Panc1 (cell line): ENCODE data around the gene LTBP3. TPM values are rescaled to one million over a fixed set of nuclear protein-coding genes. Genes with fewer than 3 reads are reported as not detected.

Experiments used
- ATAC-seq: fragments of 200-7000 bp; cut with Tn5 transposase; 2 replicates; pipeline ENCODE4 v1.9.1; 2020; ENCODE audit warnings: mild to moderate bottlenecking, moderate library complexity
- BruUV-seq: library from RNA; stranded (reverse); fragments of 400-500 nt; replicated peaks from 2 replicates; lab custom pipeline; 2021; lab: Mats Ljungman, UMichigan
- CTCF ChIA-PET: fragments of 300-600 bp; sonication (Branson Sonifier 250); formaldehyde crosslinking; loops from one replicate; lab custom pipeline; 2022; ENCODE audit warnings: antibody characterized with exemption; lab: Charles Lee
- POLR2A ChIA-PET: fragments of 300-600 bp; sonication (Branson Sonifier 250); formaldehyde crosslinking; loops from one replicate; lab custom pipeline; 2022; ENCODE audit warnings: antibody characterized with exemption; lab: Charles Lee
- DNase-seq: peaks from one replicate; pipeline ENCODE4 v3.0.0-alpha.2; 2010; ENCODE audit warnings: low read depth, low spot score
- H3K27ac ChIP-seq: 2 replicates; pipeline ENCODE4 v1.5.1; 2011; ENCODE audit warnings: mild to moderate bottlenecking, low read length, inconsistent platforms
- H3K27me3 ChIP-seq: fragments of 200-500 bp; sonication (Bioruptor generic); 2 replicates; pipeline ENCODE4 v1.6.0; 2014; ENCODE audit warnings: low read length, inconsistent platforms; ENCODE audit not compliant: control insufficient read depth, insufficient read depth
- H3K36me3 ChIP-seq: fragments of 200-500 bp; sonication (Bioruptor generic); 2 replicates; pipeline ENCODE4 v1.5.1; 2014; ENCODE audit warnings: inconsistent platforms, mild to moderate bottlenecking, low read length, moderate library complexity; ENCODE audit not compliant: control insufficient read depth, insufficient read depth
- H3K4me1 ChIP-seq: 2 replicates; pipeline ENCODE4 v1.5.1; 2011; ENCODE audit warnings: inconsistent platforms, mild to moderate bottlenecking, low read length, moderate library complexity; ENCODE audit not compliant: control insufficient read depth, insufficient read depth
- H3K4me3 ChIP-seq, 2 experiments: 2 replicates each; pipeline ENCODE4 v1.5.1; 2011 to 2012; ENCODE audit warnings: low read depth in 2 of 2, low read length in 2 of 2, mild to moderate bottlenecking in 2 of 2, inconsistent platforms in 1 of 2, moderate library complexity in 1 of 2
- H3K9me3 ChIP-seq: fragments of 200-500 bp; sonication (Bioruptor generic); 2 replicates; pipeline ENCODE4 v1.5.1; 2014; ENCODE audit warnings: low read depth, mild to moderate bottlenecking, inconsistent platforms, low read length, moderate library complexity; ENCODE audit not compliant: control insufficient read depth, insufficient read depth
- CTCF ChIP-seq: fragments of 450-650 bp; IDR thresholded peaks from 2 replicates; pipeline ENCODE4 v1.5.1; 2017; ENCODE audit warnings: mild to moderate bottlenecking
- POLR2AphosphoS5 ChIP-seq: IDR thresholded peaks from 2 replicates; pipeline ENCODE4 v1.6.1; 2012; ENCODE audit warnings: mild to moderate bottlenecking, low read depth, low read length, moderate library complexity
- REST ChIP-seq, 2 experiments: IDR thresholded peaks; 2 replicates each; pipeline ENCODE4 v1.6.1; 2011 to 2012; ENCODE audit warnings: low read depth in 2 of 2, control low read depth in 1 of 2, low read length in 1 of 2, mild to moderate bottlenecking in 1 of 2, moderate library complexity in 1 of 2; ENCODE audit not compliant: insufficient read depth in 1 of 2
- SIN3A ChIP-seq: IDR thresholded peaks from 2 replicates; pipeline ENCODE4 v1.6.1; 2012; ENCODE audit warnings: low read depth, mild to moderate bottlenecking, low read length, moderate library complexity, borderline replicate concordance; ENCODE audit not compliant: insufficient read depth
- TCF7L2 ChIP-seq: IDR thresholded peaks from 2 replicates; pipeline ENCODE4 v1.6.1; 2011; ENCODE audit warnings: mild to moderate bottlenecking, low read depth, low read length, inconsistent platforms
- in situ Hi-C: cut with HindIII; loops from 2 replicates; pipeline ENCODE4 v1.10.0; 2016; ENCODE audit warnings: low sequenced_read_pairs, low pct_unique_long_range_greater_than_20kb
- intact Hi-C: fragments of 100-400 bp; cut with micrococcal nuclease; formaldehyde crosslinking; loops from one replicate; pipeline ENCODE4 v1.10.0; 2022; ENCODE audit not compliant: unreplicated experiment
- total RNA-seq: library from RNA; stranded (reverse); gene quantifications from one replicate; pipeline ENCODE4 v1.2.1, GENCODE V29; 2021; ENCODE audit not compliant: unreplicated experiment

Gene LTBP3
- total RNA-seq, 1 experiment from 2014 or later = 133 TPM

- POLR2A ChIA-PET = no interaction called here
- TF ChIP-seq POLR2AphosphoS5 (0 out of 2 replicates have a peak, but pooled peaks have one; percentile 9), TCF7L2 (no peak)
- CTCF ChIA-PET = interaction anchor here (0.7 to 2.5 kb wide), 2 partner anchors 23 to 68 kb away, joined by 6 to 9 read pairs; partner anchors contain the start of gene FAM89B
- intact Hi-C loops (no loop called here), in situ Hi-C loops (no loop called here)
- Histone ChIP-seq H3K4me3 (no peak overlapping the region), H3K36me3 (peaks cover 3% of the 10 kb centered on the region), H3K4me1 (peaks cover 12% of the 10 kb centered on the region; the same call in 1 of the 2 replicates), H3K27me3 (no peaks in the 10 kb centered on the region), H3K9me3 (no peaks in the 10 kb centered on the region), H3K27ac (no peak overlapping the region)
- no TSS peak for BruUV-seq
- ATAC-seq = 0 out of 2 replicates have a peak, but pooled peaks have one; percentile 8
- DNase-seq = no peak
Observed at GRCh38 chr11:65595131-65595530, 37.0 kb upstream of the LTBP3 start.

- TF ChIP-seq CTCF = peak; percentile 95; the same call in 1 of the 2 replicates
- no peak for TF ChIP-seq REST (IDR thresholded peaks at IDR 0.05; ENCODE audit: insufficient read depth in 1 of 2, low read depth in 2 of 2, low read length in 1 of 2)
- TF ChIP-seq POLR2AphosphoS5 = no peak; the same call in 1 of the 2 replicates
- no peak for TF ChIP-seq SIN3A
- TF ChIP-seq TCF7L2 = no peak
- BruUV-seq = no TSS peak
- ChIA-PET POLR2A (interaction anchor here (0.6 kb wide), 1 partner anchor 21 kb away, joined by 3 read pairs; no protein-coding TSS in a partner anchor), CTCF (interaction anchor here (0.5 to 2.5 kb wide), 7 partner anchors 13 to 197 kb away, joined by 3 to 9 read pairs (median 3); partner anchors contain the start of genes EHBP1L1 and FAM89B)
- intact Hi-C loops (no loop called here), in situ Hi-C loops (no loop called here)
- no peaks in the 10 kb centered on the region for H3K27me3 ChIP-seq
- no peak overlapping the region for H3K27ac ChIP-seq
- H3K9me3 ChIP-seq = no peaks in the 10 kb centered on the region
- H3K4me1 ChIP-seq = peaks cover 12% of the 10 kb centered on the region; the same call in 1 of the 2 replicates
- peaks cover 3% of the 10 kb centered on the region for H3K36me3 ChIP-seq
- DNase-seq (no peak), ATAC-seq (peak; percentile 61)
- H3K4me3 ChIP-seq = no peak overlapping the region
Observed at GRCh38 chr11:65593518-65594414, 35.6 kb upstream of the LTBP3 start.
